Left renal pelvis (tissue), 4 donors: Measurements from ENCODE around the gene DMRT1. TPM values are rescaled to one million over a fixed set of nuclear protein-coding genes. Genes with fewer than 3 reads are reported as not detected.
"Not testable (repeated sequence)": the region's sequence is repeated elsewhere in the genome, so short reads cannot be mapped to it uniquely, and the experiment has no call there.

Experiments
- DNase-seq, 4 donors: peaks; one replicate each; pipeline ENCODE4 v3.0.0-alpha.2; 2013; ENCODE audit warnings: low read depth in 4 of 4, low spot score in 3 of 4
- polyA plus RNA-seq, 4 donors: library from polyadenylated mRNA; unstranded; fragments of 120-200 nt; gene quantifications; one replicate each; pipeline ENCODE4 v1.2.1, GENCODE V29; 2013; ENCODE audit not compliant: insufficient read length in 4 of 4

Gene DMRT1
- polyA plus RNA-seq, 4 donors: not detected

DNA sequence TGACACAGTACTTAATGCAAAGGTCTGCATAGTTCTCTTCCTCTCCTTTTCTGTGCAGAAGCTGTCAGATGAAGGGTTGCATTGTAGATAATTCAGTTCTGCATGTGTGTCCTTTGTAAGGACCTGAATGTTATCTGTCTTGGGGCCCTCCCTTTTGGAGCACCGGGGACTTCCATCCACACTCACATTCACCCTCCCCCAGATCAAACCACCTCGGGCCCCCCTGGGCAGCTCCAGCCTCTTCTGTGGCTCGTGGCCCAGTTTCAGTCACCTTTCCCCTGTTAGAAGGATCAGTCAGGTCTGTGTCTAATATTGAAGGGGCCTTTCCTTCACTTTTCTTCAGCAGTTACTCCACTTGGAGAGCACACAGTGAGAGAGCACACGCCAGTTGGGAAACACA is 11.0 kb downstream of the DMRT1 start:
- DNase-seq: no peak

DNA sequence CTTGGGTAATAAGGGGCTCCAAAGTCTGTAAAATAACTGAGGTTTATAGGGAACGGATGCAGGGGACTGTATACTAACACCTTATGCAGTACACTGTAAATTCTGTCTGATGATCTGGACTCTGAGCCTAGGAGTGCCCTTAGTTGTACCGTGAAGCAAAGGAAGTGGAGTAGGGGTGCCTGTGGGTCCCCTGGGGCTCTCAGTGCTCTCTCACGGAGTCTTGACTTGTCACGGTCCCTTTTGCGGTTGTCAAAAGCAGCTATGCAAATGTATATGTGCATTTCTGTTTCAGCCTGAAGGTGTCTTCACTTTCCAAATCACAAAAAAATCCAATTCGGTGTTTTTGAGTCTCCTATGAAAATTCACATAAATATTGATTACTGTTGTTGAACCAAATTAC is 17.8 kb downstream of the DMRT1 start:
- DNase-seq: no peak

DNA sequence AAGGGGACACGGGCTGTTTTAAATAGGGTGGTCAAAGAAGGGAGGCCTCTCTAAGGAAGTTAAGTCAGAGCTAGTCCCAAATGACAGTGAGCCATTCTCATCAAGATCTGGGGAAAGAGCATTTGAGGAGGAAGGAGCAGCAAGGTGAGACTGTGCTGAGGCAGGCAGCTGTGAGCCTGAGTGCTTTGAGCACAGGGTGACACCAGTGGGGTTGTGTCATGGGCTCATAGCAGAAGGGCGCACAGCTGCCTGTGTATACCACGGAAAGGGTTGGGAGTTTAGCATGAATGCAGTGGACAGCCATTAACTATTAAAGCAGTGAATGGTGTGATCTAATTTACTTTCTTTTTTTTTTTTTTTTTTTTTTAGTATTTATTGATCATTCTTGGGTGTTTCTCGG is 19.2 kb downstream of the DMRT1 start:
- no peak for DNase-seq

DNA sequence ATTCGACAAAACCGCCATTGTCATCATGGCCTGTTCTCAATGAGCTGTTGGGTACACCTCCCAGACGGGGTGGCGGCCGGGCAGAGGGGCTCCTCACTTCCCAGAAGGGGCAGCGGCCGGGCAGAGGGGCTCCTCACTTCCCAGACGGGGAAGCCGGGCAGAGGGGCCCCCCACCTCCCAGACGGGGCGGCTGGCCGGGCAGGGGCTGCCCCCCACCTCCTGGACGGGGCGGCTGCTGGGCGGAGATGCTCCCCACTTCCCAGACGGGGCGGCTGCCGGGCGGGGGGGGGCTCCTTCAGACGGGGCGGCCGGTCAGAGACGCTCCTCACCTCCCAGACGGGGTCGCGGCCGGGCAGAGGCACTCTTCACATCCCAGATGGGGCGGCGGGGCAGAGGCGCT is 20.0 kb downstream of the DMRT1 start:
- not testable (repeated sequence) for DNase-seq

DNA sequence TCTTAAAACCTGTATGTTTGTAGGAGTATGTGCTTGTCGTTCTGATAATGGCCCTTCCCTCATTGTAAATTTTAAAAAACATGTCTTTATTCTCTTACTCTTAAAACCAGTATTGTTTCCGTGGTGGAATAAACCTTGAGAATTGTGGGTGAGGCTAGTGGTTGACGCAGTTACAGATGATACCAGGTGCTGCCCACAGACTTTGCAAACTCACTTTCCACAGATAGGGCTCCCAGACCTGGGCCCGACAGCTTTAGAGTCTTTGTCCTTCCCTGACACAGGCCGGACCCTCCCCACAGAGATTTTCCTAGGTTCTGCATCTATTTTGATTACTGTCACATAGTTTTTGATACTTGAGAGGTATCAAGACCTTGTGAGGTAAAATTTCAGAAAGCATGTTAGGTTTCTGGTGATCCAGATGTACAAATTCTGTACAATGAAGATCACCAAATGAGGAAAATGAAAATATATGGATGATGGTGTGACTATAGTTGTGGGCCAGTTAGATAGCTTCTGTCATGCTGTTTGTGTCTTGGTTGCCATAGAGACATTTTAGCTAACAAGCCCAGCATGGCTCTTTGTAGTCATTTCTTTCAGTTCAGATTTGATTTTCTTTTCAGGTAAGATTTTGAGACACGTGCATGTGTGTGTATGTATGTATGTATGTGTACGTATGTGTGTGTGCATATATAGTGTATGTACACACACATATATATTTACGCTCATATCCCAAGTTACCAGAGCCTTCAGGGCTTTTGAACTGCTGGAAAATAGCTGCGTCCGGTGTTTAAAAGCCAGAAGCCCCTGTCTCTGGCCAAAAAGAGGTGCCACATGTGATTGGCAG is 33.8 kb downstream of the DMRT1 start:
- DNase-seq: no peak

DNA sequence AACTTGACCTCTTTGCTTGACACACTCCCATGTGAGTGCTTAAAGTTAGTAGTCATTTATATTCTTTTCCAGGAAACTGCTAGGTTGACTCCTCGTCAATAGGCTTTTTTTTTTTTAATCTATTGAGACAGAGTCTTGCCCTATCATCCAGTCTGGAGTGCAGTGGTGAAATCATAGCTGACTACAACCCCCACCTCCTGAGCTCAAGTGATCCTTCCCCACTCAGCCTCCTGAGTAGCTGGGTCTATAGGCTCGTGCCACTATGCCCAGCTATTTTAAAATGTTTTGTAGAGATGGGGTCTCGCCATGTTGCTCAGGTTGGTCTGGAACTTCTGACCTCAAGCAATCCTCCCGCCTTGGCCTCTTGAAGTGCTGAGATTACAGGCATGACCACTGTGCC is 34.9 kb downstream of the DMRT1 start:
- no peak for DNase-seq

DNA sequence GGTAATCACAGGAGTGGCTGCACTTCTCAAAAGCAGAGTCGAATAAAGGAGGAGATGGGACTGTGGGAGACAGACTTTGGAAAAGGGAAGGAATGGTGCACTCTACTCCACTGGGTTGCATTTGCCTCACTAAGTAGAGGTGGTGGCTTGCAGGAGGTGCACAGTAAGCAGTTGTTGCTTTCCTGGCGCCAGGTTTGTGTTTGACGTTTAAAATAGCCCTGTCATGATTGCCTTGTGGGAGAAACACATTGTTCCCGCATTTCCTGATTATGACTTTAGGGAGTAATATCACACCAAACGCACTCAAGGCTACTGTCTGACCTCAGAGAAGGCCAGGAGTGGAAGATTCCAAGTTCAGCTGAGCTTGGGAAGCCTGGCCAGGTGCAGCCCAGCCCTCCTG is 36.7 kb downstream of the DMRT1 start:
- DNase-seq: no peak

DNA sequence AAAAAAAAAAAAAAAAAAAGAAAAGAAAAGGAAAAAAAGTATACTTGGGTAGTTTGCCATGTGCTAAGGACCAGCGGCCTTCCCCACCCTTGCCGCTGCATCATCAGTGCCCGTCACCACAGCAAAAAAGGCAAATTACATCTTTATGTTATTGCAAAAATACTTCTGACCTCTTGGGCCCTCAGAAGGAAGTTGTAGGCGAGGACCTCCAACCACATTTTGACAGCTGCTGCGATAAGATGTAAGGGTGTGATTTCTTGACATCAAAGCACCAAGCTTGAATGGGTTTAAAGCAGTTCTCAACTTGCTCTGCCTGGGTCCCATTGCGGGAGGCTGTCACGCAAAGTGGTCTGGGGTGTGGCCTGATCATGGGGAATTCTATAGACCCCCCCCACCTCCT is 39.2 kb downstream of the DMRT1 start:
- no peak for DNase-seq

DNA sequence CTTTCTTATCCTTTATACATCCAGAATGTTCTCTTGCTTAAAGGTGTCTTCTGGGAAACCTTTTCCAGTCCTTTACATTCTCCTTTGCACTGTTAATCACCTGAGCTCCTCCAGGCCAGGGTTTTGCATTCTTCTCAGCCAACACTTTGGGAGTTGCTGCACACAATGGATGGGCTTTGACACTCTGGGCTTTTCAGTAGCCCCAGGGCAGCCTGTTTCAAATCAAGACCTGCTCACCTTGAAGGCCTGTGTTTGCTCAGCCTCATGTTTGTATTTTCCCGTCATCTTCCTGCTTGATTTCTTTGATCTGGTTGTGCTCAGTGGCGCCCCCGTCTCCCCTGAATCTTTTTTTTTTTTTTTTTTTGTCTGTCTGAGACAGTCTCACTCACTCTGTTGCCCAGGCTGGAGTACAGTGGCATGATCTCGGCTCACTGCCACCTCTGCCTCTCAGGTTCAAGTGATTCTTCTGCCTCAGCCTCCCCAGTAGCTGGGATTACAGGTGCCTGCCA is 41.0 kb downstream of the DMRT1 start:
- no peak for DNase-seq

DNA sequence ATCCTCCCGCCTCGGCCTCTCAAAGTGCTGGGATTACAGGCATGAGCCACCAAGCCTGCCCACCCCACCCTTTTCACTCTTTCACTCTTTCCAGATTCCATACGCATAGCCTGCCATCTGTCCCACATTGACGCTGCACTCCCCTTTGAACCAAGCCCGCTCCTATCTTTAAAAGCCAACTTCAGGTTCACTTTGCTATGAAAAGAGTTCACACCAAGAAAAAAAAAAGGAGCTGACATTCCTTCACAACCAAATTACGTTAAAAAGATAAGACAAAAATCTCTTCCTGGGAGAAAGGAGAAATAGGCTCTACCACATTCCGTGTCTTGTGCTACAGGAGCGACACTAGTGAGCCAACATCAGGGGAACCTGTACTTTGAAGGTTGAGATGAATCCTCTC is 41.5 kb downstream of the DMRT1 start:
- no peak for DNase-seq

DNA sequence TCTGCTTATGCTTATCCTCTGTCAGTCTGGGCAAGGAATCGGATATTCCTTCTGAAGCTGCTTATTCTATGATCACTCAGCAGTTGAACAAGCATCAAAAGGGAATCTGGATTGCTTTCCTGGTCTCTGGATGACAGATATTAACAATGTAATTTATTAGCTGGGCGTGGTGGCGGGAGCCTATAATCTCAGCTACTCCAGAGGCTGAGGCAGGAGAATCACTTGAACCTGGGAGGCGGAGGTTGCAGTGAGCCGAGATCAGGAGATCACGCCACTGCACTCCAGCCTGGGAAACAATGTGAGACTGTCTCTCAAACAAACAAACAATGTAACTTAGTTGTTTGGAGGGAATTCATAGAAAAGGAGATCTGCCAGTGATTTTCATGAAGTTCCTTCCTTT is 45.4 kb downstream of the DMRT1 start:
- no peak for DNase-seq

DNA sequence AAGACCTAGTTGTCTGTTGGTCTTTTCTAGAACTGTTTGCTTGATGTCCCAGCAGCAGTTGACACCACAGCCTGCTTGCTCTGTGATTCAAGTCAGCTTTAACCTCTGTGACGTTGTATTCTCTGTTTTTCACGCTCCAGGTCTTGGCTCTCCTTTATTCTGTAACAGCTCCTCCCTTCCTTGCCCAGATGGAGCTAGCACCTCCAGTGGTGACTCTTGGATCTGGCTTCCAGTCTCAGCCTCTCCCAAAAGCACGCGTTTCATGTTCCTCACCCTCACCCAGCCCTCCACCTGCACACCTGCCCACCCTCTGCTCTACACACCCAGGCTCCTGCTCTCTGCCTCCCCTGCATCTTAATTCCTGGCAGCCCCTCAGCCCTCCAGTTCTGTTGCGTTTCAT is 50.6 kb downstream of the DMRT1 start:
- DNase-seq: no peak

DNA sequence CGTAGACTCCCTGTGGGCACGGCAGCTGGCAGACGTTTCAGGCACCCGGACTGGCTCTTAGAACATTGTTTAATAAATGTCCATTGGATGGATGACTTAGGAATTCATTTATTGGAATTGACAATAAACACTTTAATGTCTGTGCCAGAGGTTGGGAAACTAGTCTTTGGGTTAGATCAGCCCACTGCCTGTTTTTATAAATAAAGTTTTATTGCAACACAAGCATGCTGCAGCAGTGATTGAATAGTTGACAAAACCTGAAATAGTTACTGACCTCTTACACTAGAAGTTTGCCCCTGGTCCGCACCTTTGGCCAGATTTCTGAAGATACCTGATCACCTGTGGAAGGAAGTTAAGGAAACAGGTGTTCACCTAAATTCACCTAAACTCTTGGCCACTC is 51.6 kb downstream of the DMRT1 start:
- no peak for DNase-seq

DNA sequence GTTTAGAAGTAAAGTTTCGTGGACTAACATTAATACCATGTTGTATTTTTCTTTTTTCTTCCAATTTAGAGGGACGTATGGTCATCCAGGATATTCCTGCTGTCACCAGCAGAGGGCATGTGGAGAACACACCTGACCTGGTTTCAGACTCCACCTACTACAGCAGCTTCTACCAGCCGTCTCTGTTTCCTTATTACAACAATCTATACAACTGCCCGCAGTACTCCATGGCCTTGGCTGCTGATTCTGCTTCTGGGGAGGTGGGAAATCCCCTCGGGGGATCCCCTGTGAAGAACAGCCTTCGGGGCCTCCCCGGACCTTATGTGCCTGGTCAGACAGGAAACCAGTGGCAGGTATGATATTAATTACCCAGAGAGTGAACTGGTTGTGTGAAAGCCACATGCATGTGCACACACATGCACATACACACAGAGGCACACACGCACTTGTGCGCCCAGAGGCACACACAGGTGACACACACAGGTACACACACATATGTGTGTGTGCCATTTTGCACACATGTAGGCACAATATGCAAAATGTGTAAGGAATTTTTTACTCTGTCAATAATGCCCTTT is 52.4 kb downstream of the DMRT1 start:
- DNase-seq: peak in 3 of 4 donors; percentile 29 to 47 (median 31)

DNA sequence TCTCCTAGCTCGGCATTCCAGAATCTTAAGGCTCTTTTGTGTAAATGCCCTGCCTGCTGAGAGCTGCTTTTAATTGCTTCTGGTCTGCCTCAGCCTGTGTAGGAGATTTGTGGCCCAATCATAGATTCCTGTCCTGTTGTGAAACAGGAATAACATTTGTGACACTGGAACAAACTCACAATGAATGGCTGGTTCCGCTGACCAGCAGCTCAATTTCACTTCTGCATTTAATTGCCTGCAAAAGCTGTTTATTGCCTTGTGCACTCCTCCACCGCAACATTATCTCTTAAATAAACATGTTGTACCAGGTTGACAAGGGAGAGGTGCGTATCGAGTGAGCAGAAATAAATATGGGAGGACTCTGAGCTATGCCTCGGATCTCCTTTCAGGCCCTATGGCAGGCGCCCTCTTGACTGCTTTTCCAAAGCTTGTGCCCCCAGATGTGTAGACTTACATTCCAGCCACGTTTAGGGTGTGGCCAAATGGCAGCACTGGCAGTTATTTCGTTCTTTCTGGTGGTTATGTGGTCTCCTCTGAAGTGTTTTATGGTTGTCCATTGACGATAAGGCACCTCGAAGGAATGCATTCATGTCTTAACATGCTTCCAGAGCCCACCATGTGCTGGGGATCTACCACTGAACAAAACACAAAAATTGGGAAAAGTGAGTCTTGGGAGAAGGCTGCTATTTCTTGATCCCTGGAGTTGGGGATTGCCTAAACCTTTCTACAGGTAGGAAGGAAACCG is 58.1 kb downstream of the DMRT1 start:
- DNase-seq: peak; percentile 31 to 79 (median 44)

DNA sequence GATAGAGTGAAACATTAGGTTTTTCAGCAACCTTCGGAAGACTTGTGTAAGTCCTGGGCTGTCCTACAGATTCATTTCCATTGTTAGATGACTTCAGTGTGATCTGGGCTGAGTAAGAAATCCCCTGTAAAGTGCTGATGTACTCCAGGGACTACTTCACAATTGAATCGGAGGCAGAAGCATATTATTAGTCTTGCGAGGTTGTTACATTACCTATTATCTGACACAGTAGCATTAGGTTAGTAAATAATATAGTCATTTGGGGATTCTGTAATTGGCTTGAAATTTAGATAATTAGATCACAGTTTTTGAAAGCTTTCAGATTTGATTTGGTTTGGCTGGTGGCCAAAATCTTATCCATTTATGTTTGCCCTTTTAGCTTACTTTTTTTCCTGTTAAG is 62.4 kb downstream of the DMRT1 start:
- DNase-seq: no peak

DNA sequence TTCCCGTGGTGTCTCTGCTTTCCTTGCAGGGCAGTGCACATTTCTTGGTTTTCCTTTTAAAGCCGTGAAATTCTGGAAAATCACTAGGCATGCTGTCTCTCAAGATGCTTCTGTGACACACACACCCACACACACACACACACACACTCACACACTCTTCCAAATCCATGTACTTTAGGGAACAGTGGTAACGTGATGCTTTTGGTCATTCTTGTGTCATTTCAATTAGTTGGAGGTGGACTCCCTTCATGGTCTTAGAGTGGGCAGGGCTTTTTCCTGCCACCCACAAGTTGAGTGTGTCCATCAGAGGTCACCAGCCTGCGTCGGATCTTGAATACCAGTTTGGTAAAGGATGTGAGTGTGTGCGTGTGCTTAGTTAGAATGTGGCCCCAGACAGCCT is 64.4 kb downstream of the DMRT1 start:
- DNase-seq: no peak

DNA sequence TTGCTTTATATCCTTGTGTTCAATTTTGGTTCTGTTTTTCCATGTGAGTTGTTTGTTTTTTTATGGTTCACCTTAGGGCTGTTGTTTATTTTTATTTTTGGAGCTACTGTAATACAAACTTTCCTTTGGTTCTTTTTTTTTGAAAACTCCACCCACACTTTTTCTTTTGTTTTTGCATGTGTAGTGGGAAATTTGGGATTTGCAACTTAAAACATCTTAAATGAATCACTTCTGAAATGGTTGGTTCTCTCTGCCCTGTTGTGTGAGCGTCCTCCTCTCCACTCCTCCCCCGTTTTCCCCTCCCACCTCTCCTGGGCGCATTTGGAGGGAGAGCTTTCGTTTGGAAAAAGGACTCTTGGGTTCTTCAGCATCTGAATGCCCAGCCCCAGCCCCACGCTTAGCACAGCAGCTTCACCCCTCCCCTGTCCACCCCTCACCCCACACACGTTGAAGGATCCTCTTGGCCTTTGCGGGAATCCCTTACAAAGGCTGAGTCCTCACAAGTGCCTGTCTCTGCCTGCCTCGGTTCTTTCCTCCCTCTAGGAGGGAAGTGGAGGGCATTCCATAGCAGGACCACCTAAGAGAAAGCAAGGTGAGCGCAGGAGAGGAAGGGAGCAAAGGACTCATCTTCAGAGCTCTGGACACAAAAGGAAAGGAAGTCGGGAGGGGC is 67.2 kb downstream of the DMRT1 start:
- DNase-seq: no peak

DNA sequence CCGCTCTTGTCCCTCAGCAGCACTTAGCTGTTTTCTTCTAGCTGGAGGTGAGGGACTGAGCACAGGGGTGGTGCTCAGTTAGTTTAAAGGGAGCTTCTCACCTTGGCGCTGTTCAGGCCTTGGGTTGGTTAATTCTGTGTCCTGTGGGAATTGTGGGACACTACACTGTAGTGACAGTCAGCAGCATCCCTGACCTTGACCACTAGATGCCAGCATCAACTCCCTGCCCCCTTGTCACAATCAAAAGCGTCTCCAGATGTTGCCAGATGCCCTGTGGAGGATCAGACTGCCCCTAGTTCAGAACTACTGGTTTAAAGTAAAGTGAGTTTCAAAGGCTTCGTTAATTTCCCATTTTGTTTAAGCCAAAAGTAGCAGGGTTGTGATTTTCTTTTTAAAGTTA is 69.5 kb downstream of the DMRT1 start:
- DNase-seq: no peak

DNA sequence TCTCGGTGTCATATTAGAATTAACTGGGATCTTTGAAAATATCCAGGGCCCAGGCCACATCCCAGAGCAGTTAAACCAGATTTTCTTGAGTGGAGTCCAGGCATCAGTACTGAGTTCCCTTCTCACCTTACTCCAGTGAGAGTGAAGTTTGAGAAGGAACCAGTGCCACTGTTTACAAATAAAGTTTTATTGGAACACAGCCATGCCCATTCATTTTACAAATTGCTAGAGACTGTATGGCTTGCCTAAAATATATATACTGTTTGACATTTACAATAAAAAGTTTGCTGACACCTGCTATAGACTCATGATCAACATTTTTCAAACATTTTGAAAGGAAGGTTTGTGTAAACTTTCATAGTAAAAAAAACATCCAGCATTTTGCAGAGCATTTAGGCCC is 71.3 kb downstream of the DMRT1 start:
- DNase-seq: no peak

DNA sequence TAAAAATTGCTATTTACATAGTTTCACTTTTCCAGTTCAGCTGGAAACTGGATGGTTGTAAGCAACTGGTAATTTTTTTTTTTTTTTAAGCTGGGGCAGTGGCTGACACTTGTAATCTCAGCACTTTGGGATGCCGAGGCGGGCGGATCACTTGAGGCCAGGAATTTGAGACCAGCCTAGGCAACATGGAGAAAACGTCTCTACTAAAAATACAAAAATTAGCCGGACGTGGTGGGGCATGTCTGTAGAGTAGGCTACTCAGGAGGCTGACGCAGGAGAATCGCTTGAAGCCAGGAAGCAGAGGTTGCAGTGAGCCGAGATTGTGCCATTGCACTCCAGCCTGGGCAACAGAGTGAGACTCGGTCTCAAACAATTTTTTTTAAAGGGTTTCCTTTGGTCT is 72.0 kb downstream of the DMRT1 start:
- not testable (repeated sequence) for DNase-seq
